Mesendoderm (in vitro differentiated cells): ENCODE data around the gene RPRD1B.
"Not testable (repeated sequence)": the region's sequence is repeated elsewhere in the genome, so short reads cannot be mapped to it uniquely, and the experiment has no call there.

Source experiments
- DNase-seq: peaks from one replicate; pipeline ENCODE4 v3.0.0; 2013
- H2AK5ac ChIP-seq: 2 replicates; pipeline ENCODE4 v1.6.1; 2013; ENCODE audit warnings: low read length, inconsistent platforms
- H2BK120ac ChIP-seq: 2 replicates; pipeline ENCODE4 v1.6.1; 2013; ENCODE audit warnings: low read depth, mild to moderate bottlenecking, low read length, moderate library complexity, mixed read lengths
- H2BK15ac ChIP-seq: replicated peaks from 2 replicates; pipeline ENCODE4 v1.6.1; 2013; ENCODE audit warnings: low read depth, mild to moderate bottlenecking, moderate library complexity
- H2BK5ac ChIP-seq: 2 replicates; pipeline ENCODE4 v1.6.1; 2013; ENCODE audit warnings: low read length, inconsistent platforms
- H3K18ac ChIP-seq: 2 replicates; pipeline ENCODE4 v1.6.1; 2013; ENCODE audit warnings: mild to moderate bottlenecking, low read length, mixed read lengths
- H3K23ac ChIP-seq: one replicate; pipeline ENCODE4 v1.6.1; 2013; ENCODE audit warnings: low read length
- H3K27ac ChIP-seq: 2 replicates; pipeline ENCODE4 v1.5.1; 2013; ENCODE audit warnings: low read depth, mild to moderate bottlenecking, inconsistent platforms, low read length, moderate library complexity
- H3K27me3 ChIP-seq: 2 replicates; pipeline ENCODE4 v1.6.1; 2013; ENCODE audit warnings: low read length, control low read depth, mild to moderate bottlenecking, inconsistent platforms; ENCODE audit not compliant: insufficient read depth, poor library complexity
- H3K36me3 ChIP-seq: 2 replicates; pipeline ENCODE4 v1.6.1; 2013; ENCODE audit warnings: low read length, inconsistent platforms; ENCODE audit not compliant: control insufficient read depth, insufficient read depth
- H3K4ac ChIP-seq: one replicate; pipeline ENCODE4 v1.6.1; 2013; ENCODE audit warnings: low read depth, mild to moderate bottlenecking, low read length, moderate library complexity
- H3K4me1 ChIP-seq: 2 replicates; pipeline ENCODE4 v1.6.1; 2013; ENCODE audit warnings: low read depth, low read length, inconsistent platforms; ENCODE audit not compliant: control insufficient read depth
- H3K4me2 ChIP-seq: 2 replicates; pipeline ENCODE4 v1.6.1; 2013; ENCODE audit warnings: low read length
- H3K4me3 ChIP-seq: 2 replicates; pipeline ENCODE4 v1.5.1; 2013; ENCODE audit warnings: mild to moderate bottlenecking, low read length
- H3K56ac ChIP-seq: one replicate; pipeline ENCODE4 v1.6.1; 2013; ENCODE audit warnings: low read length
- H3K79me1 ChIP-seq: 2 replicates; pipeline ENCODE4 v1.6.1; 2013; ENCODE audit warnings: low read length, inconsistent platforms
- H3K79me2 ChIP-seq: 2 replicates; pipeline ENCODE4 v1.6.1; 2013; ENCODE audit warnings: mild to moderate bottlenecking, low read length; ENCODE audit not compliant: control insufficient read depth, insufficient read depth
- H3K9ac ChIP-seq: 2 replicates; pipeline ENCODE4 v1.6.1; 2013; ENCODE audit warnings: low read length, inconsistent platforms
- H4K5ac ChIP-seq: one replicate; pipeline ENCODE4 v1.6.1; 2013; ENCODE audit warnings: low read length
- H4K8ac ChIP-seq: one replicate; pipeline ENCODE4 v1.6.1; 2013; ENCODE audit warnings: low read depth, mild to moderate bottlenecking, control low read depth, low read length, moderate library complexity
- WGBS: extraction: QIAGEN DNeasy Blood & Tissue Kit; methylation state at CpG from one replicate; pipeline ENCODE4 v1.1.7; 2013; ENCODE audit warnings: low lambda C conversion rate, missing lambda C conversion rate; ENCODE audit not compliant: insufficient coverage; ENCODE audit errors: extremely low coverage; 5-methylcytosine and 5-hydroxymethylcytosine counted together

The RPRD1B gene

GRCh38 chr20:38007526-38007925 is 26.0 kb upstream of the RPRD1B start:
- Histone ChIP-seq H3K79me2 (no peaks in the 10 kb centered on the region), H3K18ac (no peak overlapping the region), H3K4me2 (no peak overlapping the region), H3K27me3 (no peaks in the 10 kb centered on the region), H3K4ac (no peak overlapping the region), H2BK5ac (no peak overlapping the region), H4K8ac (no peak overlapping the region), H3K79me1 (peaks cover 9% of the 10 kb centered on the region), H2BK120ac (no peak overlapping the region), H3K9ac (no peak overlapping the region), H2AK5ac (no peak overlapping the region), H3K4me1 (no peaks in the 10 kb centered on the region), H3K27ac (no peak overlapping the region), H2BK15ac (no peak overlapping the region), H3K4me3 (no peak overlapping the region), H3K36me3 (peaks cover 6% of the 10 kb centered on the region), H3K23ac (no peak overlapping the region), H3K56ac (no peak overlapping the region), H4K5ac (no peak overlapping the region)
- peak; percentile 14 for DNase-seq
- WGBS, result no CpG with 5 or more reads among the region's 1 CpG

GRCh38 chr20:38008233-38008944 is 25.2 kb upstream of the RPRD1B start:
- Histone ChIP-seq H3K9ac (no peak overlapping the region), H3K4ac (no peak overlapping the region), H2AK5ac (no peak overlapping the region), H3K36me3 (peaks cover 6% of the 10 kb centered on the region), H3K23ac (no peak overlapping the region), H3K27me3 (no peaks in the 10 kb centered on the region), H3K4me1 (no peaks in the 10 kb centered on the region), H2BK120ac (no peak overlapping the region), H3K56ac (no peak overlapping the region), H3K4me2 (no peak overlapping the region), H3K27ac (no peak overlapping the region), H2BK15ac (no peak overlapping the region), H2BK5ac (no peak overlapping the region), H3K79me1 (peaks cover 9% of the 10 kb centered on the region), H3K18ac (no peak overlapping the region), H3K79me2 (no peaks in the 10 kb centered on the region), H4K5ac (no peak overlapping the region), H4K8ac (no peak overlapping the region), H3K4me3 (no peak overlapping the region)
- WGBS, result 100% methylated on average over 1 of the region's 5 CpGs
- no peak for DNase-seq

GRCh38 chr20:38009416-38009815 is 24.1 kb upstream of the RPRD1B start:
- not testable (repeated sequence) for H3K27me3 ChIP-seq, H3K4me2 ChIP-seq, H2BK15ac ChIP-seq, H3K4ac ChIP-seq, DNase-seq, H3K4me1 ChIP-seq, H2AK5ac ChIP-seq, H3K23ac ChIP-seq, H3K4me3 ChIP-seq, H4K8ac ChIP-seq, H3K56ac ChIP-seq, H3K36me3 ChIP-seq, H2BK120ac ChIP-seq, H3K18ac ChIP-seq, H3K79me2 ChIP-seq, H2BK5ac ChIP-seq, H3K27ac ChIP-seq, H3K9ac ChIP-seq, H4K5ac ChIP-seq
- peaks cover 14% of the 10 kb centered on the region for H3K79me1 ChIP-seq
- no CpG with 5 or more reads among the region's 5 CpGs for WGBS

- no peak overlapping the region for H2BK120ac ChIP-seq
- no peak overlapping the region for H3K4me3 ChIP-seq
- no peak overlapping the region for H3K56ac ChIP-seq
- no peak overlapping the region for H4K5ac ChIP-seq
- H3K36me3 ChIP-seq, result peaks cover 8% of the 10 kb centered on the region
- no peak overlapping the region for H3K9ac ChIP-seq
- peaks cover 15% of the 10 kb centered on the region for H3K79me1 ChIP-seq
- H3K79me2 ChIP-seq, result no peaks in the 10 kb centered on the region
- no peak overlapping the region for H2BK15ac ChIP-seq
- no peak overlapping the region for H3K27ac ChIP-seq
- DNase-seq, result no peak
- H3K4ac ChIP-seq, result no peak overlapping the region
- H3K27me3 ChIP-seq, result no peaks in the 10 kb centered on the region
- no peak overlapping the region for H2AK5ac ChIP-seq
- H2BK5ac ChIP-seq, result no peak overlapping the region
- no peak overlapping the region for H3K23ac ChIP-seq
- WGBS, result no CpG with 5 or more reads among the region's 5 CpGs
- H3K4me2 ChIP-seq, result no peak overlapping the region
- H3K18ac ChIP-seq, result no peak overlapping the region
- H4K8ac ChIP-seq, result no peak overlapping the region
- no peaks in the 10 kb centered on the region for H3K4me1 ChIP-seq
Measured at GRCh38 chr20:38011696-38012095, 21.9 kb upstream of the RPRD1B start.

- no CpG with 5 or more reads among the region's 8 CpGs for WGBS
- H3K36me3 ChIP-seq, result peaks cover 8% of the 10 kb centered on the region
Measured at GRCh38 chr20:38012332-38012731, 21.2 kb upstream of the RPRD1B start.

GRCh38 chr20:38013887-38014286 is 19.7 kb upstream of the RPRD1B start:
- Histone ChIP-seq H3K56ac (no peak overlapping the region), H4K8ac (no peak overlapping the region), H4K5ac (no peak overlapping the region), H2BK5ac (no peak overlapping the region), H3K36me3 (peaks cover 9% of the 10 kb centered on the region), H3K18ac (no peak overlapping the region), H3K9ac (no peak overlapping the region), H3K4ac (no peak overlapping the region), H3K79me2 (no peaks in the 10 kb centered on the region), H3K27me3 (no peaks in the 10 kb centered on the region), H3K79me1 (peaks cover 15% of the 10 kb centered on the region), H2AK5ac (no peak overlapping the region), H3K4me3 (no peak overlapping the region), H2BK120ac (no peak overlapping the region), H3K4me2 (no peak overlapping the region), H3K27ac (no peak overlapping the region), H2BK15ac (no peak overlapping the region), H3K4me1 (no peaks in the 10 kb centered on the region), H3K23ac (no peak overlapping the region)
- DNase-seq, result no peak
- no CpG with 5 or more reads among the region's 2 CpGs for WGBS

More at GRCh38 chr20:38012332-38012731, 21.2 kb upstream of the RPRD1B start:
- no peak overlapping the region for H2BK5ac ChIP-seq
- no peak overlapping the region for H2AK5ac ChIP-seq
- peaks cover 15% of the 10 kb centered on the region for H3K79me1 ChIP-seq
- no peaks in the 10 kb centered on the region for H3K27me3 ChIP-seq
- no peak overlapping the region for H3K9ac ChIP-seq
- no peak overlapping the region for H3K18ac ChIP-seq
- H4K8ac ChIP-seq, result no peak overlapping the region
- no peak overlapping the region for H4K5ac ChIP-seq
- no peaks in the 10 kb centered on the region for H3K4me1 ChIP-seq
- H3K4me2 ChIP-seq, result no peak overlapping the region
- no peak overlapping the region for H3K27ac ChIP-seq
- no peak overlapping the region for H3K56ac ChIP-seq
- H2BK15ac ChIP-seq, result no peak overlapping the region
- no peak overlapping the region for H3K4me3 ChIP-seq
- no peak overlapping the region for H3K23ac ChIP-seq
- DNase-seq, result no peak
- H3K4ac ChIP-seq, result no peak overlapping the region
- H2BK120ac ChIP-seq, result no peak overlapping the region
- no peaks in the 10 kb centered on the region for H3K79me2 ChIP-seq
